ENCODE measurements around the gene ARMC9.

The ARMC9 gene

DNA sequence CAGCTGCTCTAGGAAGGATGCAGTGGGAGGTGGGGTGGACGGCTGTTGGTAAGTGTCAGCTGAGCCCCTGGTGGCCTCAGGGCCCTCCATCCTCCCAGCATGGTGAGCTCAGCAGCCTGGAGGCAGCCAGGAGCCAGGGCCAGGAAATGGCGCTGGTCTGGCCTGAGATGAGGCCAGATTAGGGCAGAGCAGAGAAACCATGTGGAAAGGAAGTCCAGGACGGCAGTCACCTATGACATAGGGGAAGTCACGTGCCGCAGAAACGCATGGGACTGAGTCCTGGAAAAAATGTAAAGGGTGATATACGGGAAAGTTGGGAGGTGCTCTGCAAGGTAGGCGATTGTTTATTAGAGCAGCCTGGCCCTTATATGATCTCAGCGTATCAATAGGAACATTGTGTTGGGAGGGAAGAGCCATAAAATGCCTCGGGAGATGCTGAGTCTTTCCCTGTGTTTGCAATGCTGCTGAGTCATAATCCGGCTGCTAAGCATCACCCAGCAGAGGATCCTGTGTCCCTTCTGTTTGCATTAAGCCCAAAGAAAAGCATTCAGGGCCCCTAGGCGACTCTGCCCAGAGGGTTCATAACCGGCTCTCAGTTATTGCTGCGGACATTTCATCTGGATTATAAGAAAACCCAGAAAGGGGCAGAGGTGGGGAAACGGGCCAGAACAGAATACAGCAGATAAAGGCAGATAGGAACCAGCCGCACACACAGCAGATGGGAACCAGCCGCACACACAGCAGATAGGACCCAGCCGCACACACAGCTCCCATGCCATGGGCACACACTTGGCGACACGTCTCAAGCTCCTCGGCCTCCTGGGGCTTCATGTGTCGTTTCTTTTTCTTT, 166.8 kb downstream of the ARMC9 start:
- Histone ChIP-seq H3K4me3 (peak overlapping the region; percentile 6), H3K27ac (peak overlapping the region in 1 of 2 donors; percentile 16)
- DNase-seq (ENCODE audit: low spot score), result peak; percentile 62
- TF ChIP-seq, protein P1, sequence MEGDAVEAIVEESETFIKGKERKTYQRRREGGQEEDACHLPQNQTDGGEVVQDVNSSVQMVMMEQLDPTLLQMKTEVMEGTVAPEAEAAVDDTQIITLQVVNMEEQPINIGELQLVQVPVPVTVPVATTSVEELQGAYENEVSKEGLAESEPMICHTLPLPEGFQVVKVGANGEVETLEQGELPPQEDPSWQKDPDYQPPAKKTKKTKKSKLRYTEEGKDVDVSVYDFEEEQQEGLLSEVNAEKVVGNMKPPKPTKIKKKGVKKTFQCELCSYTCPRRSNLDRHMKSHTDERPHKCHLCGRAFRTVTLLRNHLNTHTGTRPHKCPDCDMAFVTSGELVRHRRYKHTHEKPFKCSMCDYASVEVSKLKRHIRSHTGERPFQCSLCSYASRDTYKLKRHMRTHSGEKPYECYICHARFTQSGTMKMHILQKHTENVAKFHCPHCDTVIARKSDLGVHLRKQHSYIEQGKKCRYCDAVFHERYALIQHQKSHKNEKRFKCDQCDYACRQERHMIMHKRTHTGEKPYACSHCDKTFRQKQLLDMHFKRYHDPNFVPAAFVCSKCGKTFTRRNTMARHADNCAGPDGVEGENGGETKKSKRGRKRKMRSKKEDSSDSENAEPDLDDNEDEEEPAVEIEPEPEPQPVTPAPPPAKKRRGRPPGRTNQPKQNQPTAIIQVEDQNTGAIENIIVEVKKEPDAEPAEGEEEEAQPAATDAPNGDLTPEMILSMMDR (IDR thresholded peaks at IDR 0.05), result no peak

DNA sequence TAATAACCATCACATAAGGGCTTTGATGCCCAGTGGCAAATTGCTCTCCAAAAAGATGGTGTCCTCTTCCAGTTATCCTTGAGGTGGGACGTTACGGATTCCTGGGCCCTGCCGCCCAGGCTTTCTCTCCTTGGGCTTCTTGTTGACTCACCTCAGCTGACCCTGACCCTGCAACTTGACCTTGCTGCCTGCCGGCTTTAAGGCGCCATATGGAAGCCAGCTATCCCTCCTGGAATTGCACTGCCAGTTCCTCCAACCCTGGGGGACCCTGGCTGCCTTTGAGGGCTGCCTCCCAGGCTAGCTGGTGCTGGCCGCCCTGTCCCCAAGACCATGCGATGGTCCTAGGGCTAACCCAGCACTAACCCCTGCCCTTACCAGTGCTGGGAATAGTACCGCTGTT, 168.7 kb downstream of the ARMC9 start:
- TF ChIP-seq, protein P1 (IDR thresholded peaks at IDR 0.05), result no peak
- DNase-seq (ENCODE audit: low spot score), result no peak
- H3K27ac ChIP-seq, result no peak overlapping the region
- no peak overlapping the region for H3K4me3 ChIP-seq

DNA sequence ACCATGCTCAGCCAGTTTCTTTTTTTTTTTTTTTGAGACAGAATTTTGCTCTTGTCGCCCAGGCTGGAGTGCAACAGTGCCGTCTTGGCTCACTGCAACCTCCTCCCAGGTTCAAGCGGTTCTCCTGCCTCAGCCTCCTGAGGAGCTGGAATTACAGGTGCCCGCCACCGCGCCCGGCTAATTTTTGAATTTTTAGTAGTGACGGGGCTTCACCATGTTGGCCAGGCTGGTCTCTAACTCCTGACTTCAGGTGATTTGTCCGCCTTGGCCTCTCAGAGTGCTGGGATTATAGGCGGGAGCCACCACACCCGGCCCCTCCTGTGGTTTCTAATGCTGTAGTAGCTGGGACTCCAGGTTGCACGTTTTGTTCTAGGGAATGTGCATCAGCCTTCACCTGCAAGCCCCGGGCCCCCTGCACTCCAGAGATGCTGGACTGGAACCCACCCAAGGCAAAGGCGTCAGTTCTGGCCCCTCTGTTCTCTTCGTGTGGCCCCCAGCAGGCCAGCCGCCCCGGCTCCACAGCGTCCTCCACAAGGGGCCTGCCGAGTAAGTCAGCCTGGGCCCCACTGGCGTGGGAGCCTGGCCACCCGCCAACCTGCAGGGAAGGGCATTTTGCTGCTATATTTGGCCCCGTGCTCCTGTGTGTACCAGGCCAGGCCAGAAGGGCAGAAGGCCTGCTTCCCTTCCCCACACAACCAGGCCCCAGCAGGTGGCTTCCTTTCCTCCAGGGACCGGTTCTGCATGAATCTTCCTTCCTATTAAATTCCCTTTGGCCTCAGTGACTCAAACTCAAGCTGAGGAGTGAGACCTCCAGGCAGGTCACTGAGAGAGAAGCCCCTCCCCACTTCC, 171.4 kb downstream of the ARMC9 start:
- TF ChIP-seq, protein P1 (IDR thresholded peaks at IDR 0.05), result no peak
- Histone ChIP-seq H3K27ac (no peak overlapping the region), H3K4me3 (no peak overlapping the region)
- DNase-seq (ENCODE audit: low spot score), result no peak

DNA sequence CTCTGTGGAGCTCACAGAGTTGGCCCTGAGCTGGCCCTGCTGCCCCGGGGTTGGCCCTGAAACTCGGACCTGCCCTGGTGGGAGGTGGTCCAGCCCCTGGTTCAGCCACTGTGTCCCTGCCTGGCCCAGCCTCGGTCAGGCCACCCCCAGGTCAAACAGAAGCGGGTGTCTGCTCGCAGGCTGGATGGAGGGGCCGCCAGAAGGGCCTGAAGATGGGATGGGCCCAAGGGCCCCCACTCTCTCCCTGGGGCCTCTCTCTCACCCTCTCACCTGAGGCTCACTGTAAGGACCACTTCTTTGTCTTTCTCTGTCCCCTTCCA, 172.0 kb downstream of the ARMC9 start:
- no peak for DNase-seq (ENCODE audit: low spot score)
- Histone ChIP-seq H3K4me3 (no peak overlapping the region), H3K27ac (no peak overlapping the region)
- TF ChIP-seq, protein P1 (IDR thresholded peaks at IDR 0.05), result no peak

DNA sequence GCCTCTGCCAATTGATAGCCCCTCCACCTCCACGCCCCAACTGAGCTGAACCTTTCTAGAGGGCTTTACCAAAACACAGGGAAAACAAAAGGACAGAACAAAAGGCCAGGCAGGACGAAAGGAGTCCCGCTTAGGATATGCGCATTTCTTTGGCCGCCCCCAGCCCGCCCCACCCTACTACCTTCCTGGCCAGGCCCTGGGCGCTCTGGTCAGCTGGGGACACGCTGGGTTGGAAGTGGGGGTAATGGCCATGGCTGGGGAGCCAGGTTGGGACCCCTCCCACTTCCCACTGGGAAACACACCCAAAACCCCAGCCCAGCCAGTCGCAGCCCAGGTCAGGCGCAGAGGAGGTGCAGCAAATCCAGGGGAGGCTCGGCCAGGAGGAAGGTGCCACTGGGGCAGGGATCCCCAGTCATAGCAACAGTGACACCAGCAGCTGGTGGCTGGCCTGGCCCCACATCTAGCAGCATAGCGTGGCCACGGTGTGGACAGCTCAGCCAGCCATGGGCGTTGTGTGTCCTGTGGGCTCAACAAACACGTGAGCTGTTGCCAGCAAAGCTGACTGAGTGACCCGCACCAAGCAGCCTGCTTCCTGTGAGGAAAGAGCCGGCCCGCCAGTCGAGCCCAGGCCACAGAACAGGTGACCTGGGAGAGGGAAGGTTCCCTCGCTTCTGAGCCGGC, 172.5 kb downstream of the ARMC9 start:
- no peak for DNase-seq (ENCODE audit: low spot score)
- TF ChIP-seq, protein P1 (IDR thresholded peaks at IDR 0.05), result no peak
- no peak overlapping the region for H3K27ac ChIP-seq
- H3K4me3 ChIP-seq, result no peak overlapping the region

DNA sequence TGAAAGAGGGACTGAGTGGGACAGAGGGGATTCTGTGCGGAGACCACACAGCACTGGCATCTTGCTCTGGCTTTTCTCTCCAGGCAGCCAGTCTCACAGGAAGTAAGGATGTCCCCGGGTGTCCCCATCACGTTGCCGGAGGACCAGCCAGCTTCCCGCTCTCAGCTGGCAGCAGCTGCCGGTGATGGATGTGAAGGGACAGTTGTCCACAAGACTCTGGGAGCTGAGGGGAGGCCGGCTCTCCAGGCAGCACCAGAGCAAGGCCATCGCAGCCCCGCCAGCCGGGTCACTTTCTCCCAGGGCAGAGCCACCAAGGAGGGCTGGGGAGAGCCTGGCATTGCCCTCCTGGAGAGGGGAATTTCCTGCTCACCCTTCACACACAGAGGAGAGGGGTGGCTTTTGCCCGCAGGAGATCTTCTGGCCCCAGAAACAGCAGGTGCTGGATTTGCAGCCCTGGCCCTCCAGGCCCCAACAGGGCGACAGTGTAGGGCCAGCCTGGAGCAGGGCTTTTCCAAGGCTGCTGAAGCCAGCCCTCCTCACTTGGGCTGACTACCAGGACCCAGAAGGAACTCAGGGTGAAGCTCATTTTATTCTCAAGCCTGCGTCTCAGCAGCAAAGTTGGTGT, 173.1 kb downstream of the ARMC9 start:
- no peak for DNase-seq (ENCODE audit: low spot score)
- TF ChIP-seq, protein P1 (IDR thresholded peaks at IDR 0.05), result no peak
- no peak overlapping the region for H3K4me3 ChIP-seq
- H3K27ac ChIP-seq, result no peak overlapping the region

Data from coronary artery (tissue), 2 donors.